ENCODE data around the gene AGL. TPM values are rescaled to one million over a fixed set of nuclear protein-coding genes. Genes with fewer than 3 reads are reported as not detected.
"Not testable (repeated sequence)": the region's sequence is repeated elsewhere in the genome, so short reads cannot be mapped to it uniquely, and the experiment has no call there.

AGL gene
- total and polyA plus RNA-seq, 10 donors = 6.3 to 28.1 (median 18.1) TPM

DNA sequence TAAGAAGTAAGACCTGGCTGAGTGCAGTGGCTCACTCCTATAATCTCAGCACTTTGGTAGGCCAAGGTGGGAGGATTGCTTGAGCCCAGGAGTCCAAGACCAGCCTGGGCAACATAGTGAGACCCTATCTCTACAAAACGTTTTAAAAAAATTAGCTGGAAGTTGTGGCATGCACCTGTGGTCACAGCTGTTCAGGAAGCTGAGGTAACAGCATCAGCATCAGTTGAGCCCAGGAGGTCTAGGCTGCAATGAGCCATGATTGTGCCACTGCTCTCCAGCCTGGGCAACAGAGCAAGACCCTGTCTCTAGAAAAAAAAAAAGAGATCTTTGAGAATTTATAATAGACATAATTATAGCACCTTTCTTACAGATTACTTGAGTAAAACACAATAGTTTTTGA is 36.0 kb downstream of the AGL start:
- intact Hi-C loops (cut with DNase I; ENCODE audit: low total_unique reads) = no loop called here
- no peaks in the 10 kb centered on the region for H3K9me3 ChIP-seq
- WGBS, 5 donors = 19 to 43% (median 25%) methylated on average over 1 of the region's 1 CpG
- no peaks in the 10 kb centered on the region for H3K4me1 ChIP-seq
- peaks cover 0 to 100% (median 56%) of the 10 kb centered on the region in 6 donors for H3K36me3 ChIP-seq
- no peak overlapping the region for H3K4me3 ChIP-seq
- H3K27ac ChIP-seq = no peak overlapping the region
- H3K27me3 ChIP-seq (replicated peaks in 1 of 7) = no peaks in the 10 kb centered on the region
- TF ChIP-seq, protein P1, sequence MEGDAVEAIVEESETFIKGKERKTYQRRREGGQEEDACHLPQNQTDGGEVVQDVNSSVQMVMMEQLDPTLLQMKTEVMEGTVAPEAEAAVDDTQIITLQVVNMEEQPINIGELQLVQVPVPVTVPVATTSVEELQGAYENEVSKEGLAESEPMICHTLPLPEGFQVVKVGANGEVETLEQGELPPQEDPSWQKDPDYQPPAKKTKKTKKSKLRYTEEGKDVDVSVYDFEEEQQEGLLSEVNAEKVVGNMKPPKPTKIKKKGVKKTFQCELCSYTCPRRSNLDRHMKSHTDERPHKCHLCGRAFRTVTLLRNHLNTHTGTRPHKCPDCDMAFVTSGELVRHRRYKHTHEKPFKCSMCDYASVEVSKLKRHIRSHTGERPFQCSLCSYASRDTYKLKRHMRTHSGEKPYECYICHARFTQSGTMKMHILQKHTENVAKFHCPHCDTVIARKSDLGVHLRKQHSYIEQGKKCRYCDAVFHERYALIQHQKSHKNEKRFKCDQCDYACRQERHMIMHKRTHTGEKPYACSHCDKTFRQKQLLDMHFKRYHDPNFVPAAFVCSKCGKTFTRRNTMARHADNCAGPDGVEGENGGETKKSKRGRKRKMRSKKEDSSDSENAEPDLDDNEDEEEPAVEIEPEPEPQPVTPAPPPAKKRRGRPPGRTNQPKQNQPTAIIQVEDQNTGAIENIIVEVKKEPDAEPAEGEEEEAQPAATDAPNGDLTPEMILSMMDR (IDR thresholded peaks at IDR 0.05 in 8 of 11, conservative IDR thresholded peaks at IDR 0.05 in 3 of 11) = no peak
- TF ChIP-seq POLR2A (IDR thresholded peaks at IDR 0.05) = no peak
- no peak for DNase-seq

DNA sequence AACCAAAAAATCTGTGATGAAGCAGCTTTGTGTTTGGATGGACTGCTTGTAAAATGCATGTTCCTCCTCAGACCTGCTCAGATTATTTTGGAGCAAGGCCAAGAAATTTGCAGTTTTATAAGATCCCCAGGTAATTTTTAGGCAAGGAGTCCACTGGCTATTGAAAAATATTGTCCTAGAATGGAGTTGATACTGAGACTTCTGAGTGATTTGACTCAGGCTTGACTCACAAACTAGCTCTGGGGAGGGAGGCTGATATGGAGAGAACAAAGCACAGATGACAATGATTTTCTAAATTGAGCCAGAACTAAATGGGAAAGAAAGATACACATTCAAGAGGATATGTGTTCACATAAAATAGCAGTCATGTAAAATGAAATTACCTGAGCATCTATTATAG is 36.7 kb downstream of the AGL start:
- peaks cover 0 to 100% (median 58%) of the 10 kb centered on the region in 6 donors for H3K36me3 ChIP-seq
- H3K27ac ChIP-seq = no peak overlapping the region
- intact Hi-C loops (cut with DNase I; ENCODE audit: low total_unique reads) = no loop called here
- H3K4me1 ChIP-seq = no peaks in the 10 kb centered on the region
- H3K4me3 ChIP-seq = no peak overlapping the region
- no peak for DNase-seq
- TF ChIP-seq POLR2AphosphoS5 (IDR thresholded peaks at IDR 0.05) (no peak), POLR2A (IDR thresholded peaks at IDR 0.05) (no peak)
- TF ChIP-seq, protein P1 (IDR thresholded peaks at IDR 0.05 in 8 of 11, conservative IDR thresholded peaks at IDR 0.05 in 3 of 11) = no peak
- H3K9me3 ChIP-seq = no peaks in the 10 kb centered on the region
- no peaks in the 10 kb centered on the region for H3K27me3 ChIP-seq (replicated peaks in 1 of 7)

DNA sequence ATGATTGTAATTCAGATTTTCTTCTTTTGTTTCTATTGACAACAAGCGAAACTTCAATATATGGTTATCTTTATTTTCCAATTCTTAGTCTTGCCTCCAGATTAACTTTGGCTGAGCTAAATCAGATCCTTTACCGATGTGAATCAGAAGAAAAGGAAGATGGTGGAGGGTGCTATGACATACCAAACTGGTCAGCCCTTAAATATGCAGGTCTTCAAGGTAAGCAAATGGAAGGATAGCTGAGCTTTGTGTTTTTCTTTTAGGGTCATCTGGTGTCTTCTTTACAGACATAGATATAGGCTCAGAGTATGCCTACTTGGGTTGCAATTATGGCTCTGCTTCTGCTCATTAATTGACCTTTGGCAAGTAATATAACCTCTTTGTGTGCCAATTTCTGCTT is 37.7 kb downstream of the AGL start:
- no peak overlapping the region for H3K4me3 ChIP-seq
- WGBS, 5 donors = 95 to 99% (median 98%) methylated on average over 2 of the region's 2 CpGs
- H3K27ac ChIP-seq = no peak overlapping the region
- H3K9me3 ChIP-seq = no peaks in the 10 kb centered on the region
- H3K27me3 ChIP-seq (replicated peaks in 1 of 7) = no peaks in the 10 kb centered on the region
- H3K36me3 ChIP-seq = peaks cover 0 to 100% (median 57%) of the 10 kb centered on the region in 6 donors
- no peak for DNase-seq
- intact Hi-C loops (cut with DNase I; ENCODE audit: low total_unique reads) = no loop called here
- H3K4me1 ChIP-seq = no peaks in the 10 kb centered on the region
- TF ChIP-seq POLR2AphosphoS5 (IDR thresholded peaks at IDR 0.05) (no peak), POLR2A (IDR thresholded peaks at IDR 0.05) (no peak)
- TF ChIP-seq, protein P1 (IDR thresholded peaks at IDR 0.05 in 8 of 11, conservative IDR thresholded peaks at IDR 0.05 in 3 of 11) = no peak

DNA sequence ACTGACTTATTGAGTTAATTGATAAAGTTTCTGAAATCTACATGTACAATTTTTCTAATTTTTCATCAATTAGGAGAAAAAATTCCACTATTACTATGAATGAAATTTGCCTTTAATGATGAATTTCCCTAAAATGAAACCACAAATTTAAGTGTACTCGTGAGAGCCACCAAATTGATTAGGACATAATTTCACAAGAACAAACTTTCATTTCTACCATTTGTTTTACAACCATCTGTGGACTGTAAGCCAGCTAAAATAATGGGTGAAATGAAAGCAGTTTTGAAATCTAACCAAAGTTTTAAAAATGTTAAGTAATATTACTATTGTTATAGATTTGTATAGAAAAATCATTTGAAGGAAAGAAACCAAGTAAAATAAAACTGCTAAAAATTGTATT is 41.8 kb downstream of the AGL start:
- H3K36me3 ChIP-seq = peaks cover 0 to 100% (median 46%) of the 10 kb centered on the region in 6 donors
- intact Hi-C loops (cut with DNase I; ENCODE audit: low total_unique reads) = no loop called here
- TF ChIP-seq, protein P1 (IDR thresholded peaks at IDR 0.05 in 8 of 11, conservative IDR thresholded peaks at IDR 0.05 in 3 of 11) = no peak
- TF ChIP-seq POLR2AphosphoS5 (IDR thresholded peaks at IDR 0.05) (no peak), POLR2A (IDR thresholded peaks at IDR 0.05) (no peak)
- no peaks in the 10 kb centered on the region for H3K9me3 ChIP-seq
- DNase-seq = no peak
- no peaks in the 10 kb centered on the region for H3K4me1 ChIP-seq
- H3K27ac ChIP-seq = no peak overlapping the region
- no peak overlapping the region for H3K4me3 ChIP-seq
- no peaks in the 10 kb centered on the region for H3K27me3 ChIP-seq (replicated peaks in 1 of 7)
- 39 to 77% (median 58%) methylated on average over 1 of the region's 1 CpG for WGBS, 5 donors

DNA sequence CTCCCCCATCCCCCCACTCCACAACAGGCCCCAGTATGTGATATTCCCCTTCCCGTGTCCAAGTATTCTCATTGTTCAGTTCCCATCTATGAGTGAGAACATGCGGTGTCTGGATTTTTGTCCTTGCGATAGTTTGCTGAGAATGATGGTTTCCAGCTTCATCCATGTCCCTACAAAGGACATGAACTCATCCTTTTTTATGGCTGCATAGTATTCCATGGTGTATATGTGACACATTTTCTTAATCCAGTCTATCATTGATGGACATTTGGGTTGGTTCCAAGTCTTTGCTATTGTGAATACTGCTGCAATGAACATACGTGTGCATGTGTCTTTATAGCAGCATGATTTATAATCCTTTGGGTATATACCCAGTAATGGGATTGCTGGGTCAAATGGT is 53.1 kb downstream of the AGL start:
- H3K27ac ChIP-seq; H3K27me3 ChIP-seq (replicated peaks in 1 of 7); intact Hi-C loops (cut with DNase I; ENCODE audit: low total_unique reads); H3K4me3 ChIP-seq; DNase-seq; H3K4me1 ChIP-seq: not testable (repeated sequence)
- WGBS, 5 donors = 95 to 99% (median 97%) methylated on average over 4 of the region's 4 CpGs
- peaks cover 0 to 14% (median 6%) of the 10 kb centered on the region in 8 donors for H3K9me3 ChIP-seq
- peaks cover 0 to 90% (median 37%) of the 10 kb centered on the region in 6 donors for H3K36me3 ChIP-seq

All from spleen (tissue), 11 donors.